OCI-LY1 (cell line): ENCODE measurements around the gene SOX3.

ENCODE experiments used
- EZH2 ChIP-seq: fragments of 200-600 bp; sonication (generic), shearing (Covaris generic); IDR thresholded peaks from 2 replicates; pipeline ENCODE4 v1.8.0; 2017; ENCODE audit warnings: borderline replicate concordance, mixed run types, mild to moderate bottlenecking, antibody characterized with exemption, low read length, moderate library complexity, mixed read lengths
- TF ChIP-seq, protein P1 (sequence below): fragments of 200-600 bp; sonication (generic), shearing (Covaris generic); IDR thresholded peaks from 2 replicates; pipeline ENCODE4 v1.5.1; 2017; ENCODE audit warnings: mild to moderate bottlenecking, antibody characterized with exemption, low read length, moderate library complexity, mixed read lengths

DNA sequence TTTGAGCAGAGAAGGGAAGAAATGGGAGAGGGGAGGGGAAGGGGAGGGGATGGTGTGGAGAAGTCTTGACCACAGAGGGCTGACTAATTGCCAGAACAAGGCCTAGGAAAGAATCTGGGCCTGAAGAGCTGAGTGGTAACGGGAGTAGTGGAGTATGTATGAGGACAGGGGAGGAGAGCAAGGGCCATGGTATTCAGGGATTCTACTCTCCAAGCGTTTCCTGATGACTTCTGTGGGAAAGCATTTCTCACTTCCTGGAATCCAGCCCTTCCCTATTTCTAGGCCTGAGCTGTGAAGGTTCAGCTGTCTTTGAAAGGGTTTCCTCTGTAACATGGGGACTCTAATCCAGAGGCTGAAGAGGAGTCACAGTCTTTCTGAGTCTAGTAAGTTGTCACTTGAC lies 19.7 kb upstream of the SOX3 start:
- no peak for TF ChIP-seq EZH2
- TF ChIP-seq, protein P1, sequence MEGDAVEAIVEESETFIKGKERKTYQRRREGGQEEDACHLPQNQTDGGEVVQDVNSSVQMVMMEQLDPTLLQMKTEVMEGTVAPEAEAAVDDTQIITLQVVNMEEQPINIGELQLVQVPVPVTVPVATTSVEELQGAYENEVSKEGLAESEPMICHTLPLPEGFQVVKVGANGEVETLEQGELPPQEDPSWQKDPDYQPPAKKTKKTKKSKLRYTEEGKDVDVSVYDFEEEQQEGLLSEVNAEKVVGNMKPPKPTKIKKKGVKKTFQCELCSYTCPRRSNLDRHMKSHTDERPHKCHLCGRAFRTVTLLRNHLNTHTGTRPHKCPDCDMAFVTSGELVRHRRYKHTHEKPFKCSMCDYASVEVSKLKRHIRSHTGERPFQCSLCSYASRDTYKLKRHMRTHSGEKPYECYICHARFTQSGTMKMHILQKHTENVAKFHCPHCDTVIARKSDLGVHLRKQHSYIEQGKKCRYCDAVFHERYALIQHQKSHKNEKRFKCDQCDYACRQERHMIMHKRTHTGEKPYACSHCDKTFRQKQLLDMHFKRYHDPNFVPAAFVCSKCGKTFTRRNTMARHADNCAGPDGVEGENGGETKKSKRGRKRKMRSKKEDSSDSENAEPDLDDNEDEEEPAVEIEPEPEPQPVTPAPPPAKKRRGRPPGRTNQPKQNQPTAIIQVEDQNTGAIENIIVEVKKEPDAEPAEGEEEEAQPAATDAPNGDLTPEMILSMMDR = no peak
